NCI-H2196 treated with DMSO at 0.1 percent for 48 hours (cell line): ENCODE measurements around the gene HIC2.
"Not testable (repeated sequence)": the region's sequence is repeated elsewhere in the genome, so short reads cannot be mapped to it uniquely, and the experiment has no call there.

Experiments used
- DNase-seq: peaks from one replicate; lab custom pipeline; 2025; ENCODE audit not compliant: unreplicated experiment; lab: John Stamatoyannopoulos, UW

The HIC2 gene

GRCh38 chr22:21449531-21450319, 32.6 kb downstream of the HIC2 start:
- no peak for DNase-seq

- no peak for DNase-seq
These were observed 33.2 kb downstream of the HIC2 start for GRCh38 chr22:21450320-21450831.

GRCh38 chr22:21450858-21451353, 33.7 kb downstream of the HIC2 start:
- DNase-seq: no peak

- no peak for DNase-seq
These were observed 34.7 kb downstream of the HIC2 start for GRCh38 chr22:21451545-21452520.

- DNase-seq: not testable (repeated sequence)
These were observed 35.5 kb downstream of the HIC2 start for GRCh38 chr22:21452666-21453065.

GRCh38 chr22:21454998-21455333, 37.8 kb downstream of the HIC2 start:
- DNase-seq: not testable (repeated sequence)

GRCh38 chr22:21455334-21456089, 38.3 kb downstream of the HIC2 start:
- no peak for DNase-seq

- no peak for DNase-seq
These were observed 40.0 kb downstream of the HIC2 start for GRCh38 chr22:21457023-21457787.

- DNase-seq: not testable (repeated sequence)
These were observed 45.5 kb downstream of the HIC2 start for GRCh38 chr22:21462672-21463071.

- DNase-seq: not testable (repeated sequence)
These were observed 50.4 kb downstream of the HIC2 start, which contains the start of gene TMEM191C for GRCh38 chr22:21467337-21468193. TMEM191C (plus strand) TSS chr22:21467387; CDS start chr22:21467460, 73 bp downstream.

GRCh38 chr22:21468194-21469096, 51.3 kb downstream of the HIC2 start:
- DNase-seq: not testable (repeated sequence)

GRCh38 chr22:21469097-21469994, 52.2 kb downstream of the HIC2 start:
- DNase-seq: not testable (repeated sequence)

- not testable (repeated sequence) for DNase-seq
These were observed 55.8 kb downstream of the HIC2 start for GRCh38 chr22:21472984-21473383.

- DNase-seq: not testable (repeated sequence)
These were observed 56.5 kb downstream of the HIC2 start for GRCh38 chr22:21473664-21474063.

GRCh38 chr22:21484039-21484438, 66.9 kb downstream of the HIC2 start:
- DNase-seq: not testable (repeated sequence)

- DNase-seq: not testable (repeated sequence)
These were observed 70.6 kb downstream of the HIC2 start for GRCh38 chr22:21487723-21488122.

- DNase-seq: not testable (repeated sequence)
These were observed 72.0 kb downstream of the HIC2 start for GRCh38 chr22:21489149-21489680.
